ENCODE results near the gene PRKCH. TPM values are rescaled to one million over a fixed set of nuclear protein-coding genes. Genes with fewer than 3 reads are reported as not detected.
A peak's percentile ranks its signal among the peaks of the same experiment; 100 is the strongest.

PRKCH gene
- total RNA-seq, 1 experiment from 2014 or later: 5.8 TPM

GRCh38 chr14:61337893-61338292, 16.5 kb downstream of the PRKCH start:
- DNase-seq (ENCODE audit: low read depth): no peak

- no peak for DNase-seq (ENCODE audit: low read depth)
These were observed 17.1 kb downstream of the PRKCH start for GRCh38 chr14:61338457-61338856.

- DNase-seq (ENCODE audit: low read depth): no peak
These were observed 20.2 kb downstream of the PRKCH start for GRCh38 chr14:61341275-61342206.

GRCh38 chr14:61342486-61342885, 21.1 kb downstream of the PRKCH start:
- no peak for DNase-seq (ENCODE audit: low read depth)

GRCh38 chr14:61342932-61343331, 21.6 kb downstream of the PRKCH start:
- DNase-seq (ENCODE audit: low read depth): no peak

GRCh38 chr14:61343471-61343870, 22.1 kb downstream of the PRKCH start:
- no peak for DNase-seq (ENCODE audit: low read depth)

GRCh38 chr14:61343991-61344405, 22.6 kb downstream of the PRKCH start:
- no peak for DNase-seq (ENCODE audit: low read depth)

- DNase-seq (ENCODE audit: low read depth): no peak
These were observed 23.2 kb downstream of the PRKCH start for GRCh38 chr14:61344437-61345150.

- no peak for DNase-seq (ENCODE audit: low read depth)
These were observed 23.7 kb downstream of the PRKCH start for GRCh38 chr14:61345151-61345482.

- DNase-seq (ENCODE audit: low read depth): no peak
These were observed 24.8 kb downstream of the PRKCH start for GRCh38 chr14:61346221-61346620.

- peak; percentile 9 for DNase-seq (ENCODE audit: low read depth)
These were observed 25.4 kb downstream of the PRKCH start for GRCh38 chr14:61346793-61347192.

- no peak for DNase-seq (ENCODE audit: low read depth)
These were observed 26.6 kb downstream of the PRKCH start for GRCh38 chr14:61347826-61348443.

- no peak for DNase-seq (ENCODE audit: low read depth)
These were observed 29.3 kb downstream of the PRKCH start for GRCh38 chr14:61350427-61351270.

- no peak for DNase-seq (ENCODE audit: low read depth)
These were observed 30.1 kb downstream of the PRKCH start for GRCh38 chr14:61351477-61351876.

- peak; percentile 88 for DNase-seq (ENCODE audit: low read depth)
These were observed 34.5 kb downstream of the PRKCH start for GRCh38 chr14:61355892-61356325.

- no peak for DNase-seq (ENCODE audit: low read depth)
These were observed 35.7 kb downstream of the PRKCH start for GRCh38 chr14:61357123-61357522.

- DNase-seq (ENCODE audit: low read depth): no peak
These were observed 37.3 kb downstream of the PRKCH start for GRCh38 chr14:61358554-61359226.

- DNase-seq (ENCODE audit: low read depth): no peak
These were observed 39.6 kb downstream of the PRKCH start for GRCh38 chr14:61360796-61361525.

GRCh38 chr14:61362072-61362750, 40.8 kb downstream of the PRKCH start:
- DNase-seq (ENCODE audit: low read depth): peak; percentile 30

- DNase-seq (ENCODE audit: low read depth): no peak
These were observed 42.9 kb downstream of the PRKCH start for GRCh38 chr14:61364243-61364642.

Data from Daoy (cell line).